GM21825 (cell line): ENCODE data around the gene PTPN18.
"Not testable (repeated sequence)": the region's sequence is repeated elsewhere in the genome, so short reads cannot be mapped to it uniquely, and the experiment has no call there.

ENCODE experiments used
- ATAC-seq: cut with Tn5 transposase; IDR thresholded peaks from one replicate; pipeline ENCODE4 v1.9.1; 2021; ENCODE audit warnings: mild to moderate bottlenecking, moderate library complexity; ENCODE audit not compliant: unreplicated experiment

Gene PTPN18

DNA sequence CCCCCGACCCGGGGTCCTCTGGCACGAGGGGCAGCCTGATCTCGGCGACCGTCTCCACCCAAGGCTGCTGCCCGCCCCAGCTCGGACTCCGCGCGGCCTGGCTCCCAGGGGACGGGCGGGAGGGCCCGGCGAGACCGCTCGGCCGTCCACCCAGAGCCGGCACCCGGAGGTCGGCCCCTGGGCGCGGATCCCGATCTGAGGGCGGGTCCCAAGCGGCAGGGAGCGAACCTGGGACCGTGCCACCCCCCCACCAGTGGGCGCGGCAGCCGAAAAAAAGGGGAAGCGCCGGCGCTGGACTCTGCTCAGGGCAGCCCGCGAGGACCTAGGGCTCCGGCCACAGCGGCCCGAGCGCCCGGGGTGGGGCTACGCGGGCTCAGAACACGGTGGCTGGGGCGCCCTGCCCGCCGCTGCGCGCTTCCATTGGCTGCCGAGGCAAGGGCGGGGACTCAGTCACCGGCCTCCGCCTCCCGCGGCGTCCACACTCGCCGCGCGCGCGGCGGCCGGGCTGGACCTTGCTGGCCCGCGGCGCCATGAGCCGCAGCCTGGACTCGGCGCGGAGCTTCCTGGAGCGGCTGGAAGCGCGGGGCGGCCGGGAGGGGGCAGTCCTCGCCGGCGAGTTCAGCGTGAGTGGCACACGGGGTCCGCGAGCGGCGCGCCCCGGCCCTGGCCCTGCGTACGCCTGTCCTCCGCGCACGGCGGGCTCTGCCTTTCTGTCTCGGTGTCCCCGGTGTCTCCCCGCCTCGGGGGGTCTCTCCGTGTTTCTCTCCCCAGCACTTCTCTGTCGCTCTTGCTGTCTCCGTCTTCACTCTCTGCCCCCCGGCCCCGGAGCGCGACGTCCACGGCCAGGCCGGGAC is at the start of gene PTPN18:
Gene PTPN18, plus strand, starts transcription at position 479 of the 854 bp plus-strand sequence. Its CDS starts 52 bp downstream, at position 531.
- ATAC-seq: peak; percentile 89

DNA sequence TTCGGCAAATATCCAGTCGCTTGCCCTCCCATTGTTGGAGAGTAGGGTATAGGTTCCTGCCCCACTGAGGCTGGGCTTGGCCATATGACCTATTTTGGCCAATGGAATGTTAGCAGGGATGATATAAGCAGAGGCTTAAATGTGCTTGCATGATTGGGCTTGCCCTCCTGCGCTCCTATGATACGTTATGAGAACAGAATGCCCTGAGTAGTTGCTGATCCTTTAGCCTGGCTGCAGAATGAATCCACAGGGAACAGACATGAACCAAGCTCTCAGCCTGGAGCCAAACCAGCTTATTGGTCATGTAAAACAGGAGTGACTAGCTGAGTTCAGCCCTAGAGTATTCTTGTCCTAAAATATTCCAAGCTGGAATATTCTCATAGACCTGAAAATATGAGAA is 48.0 kb upstream of the PTPN18 start:
- no peak for ATAC-seq

GRCh38 chr2:130310881-130311280 is 45.0 kb upstream of the PTPN18 start:
- ATAC-seq: no peak

DNA sequence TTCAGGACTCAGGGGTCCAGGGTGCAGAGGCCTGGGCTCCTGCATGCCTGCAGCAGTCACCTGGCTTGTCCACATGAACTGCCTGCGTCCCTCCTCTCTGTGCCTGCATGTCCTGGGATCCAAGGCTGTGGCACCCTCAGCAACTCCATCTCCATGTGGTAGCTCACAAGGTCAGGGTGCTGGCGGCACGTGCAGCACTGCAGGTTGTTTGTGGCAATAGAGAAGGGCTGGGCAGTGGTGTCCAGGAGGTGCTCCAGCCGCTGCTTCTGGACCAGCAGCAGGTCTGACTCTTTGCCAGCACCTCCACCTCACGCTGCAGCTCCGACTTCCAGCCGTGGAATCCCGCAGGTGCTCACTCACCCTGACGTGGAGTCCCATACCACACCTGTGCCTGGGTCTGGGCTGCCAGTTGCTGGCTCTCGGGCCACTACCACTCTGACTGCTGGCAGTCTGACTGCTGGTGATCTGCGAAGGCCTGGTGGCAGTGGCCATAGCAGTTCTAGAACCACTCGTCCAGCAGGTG is 42.0 kb upstream of the PTPN18 start:
- ATAC-seq: no peak

GRCh38 chr2:130314377-130314776 is 41.5 kb upstream of the PTPN18 start:
- no peak for ATAC-seq

GRCh38 chr2:130316596-130316995 is 39.3 kb upstream of the PTPN18 start:
- no peak for ATAC-seq

GRCh38 chr2:130318906-130319305 is 37.0 kb upstream of the PTPN18 start:
- no peak for ATAC-seq

GRCh38 chr2:130319536-130319935 is 36.3 kb upstream of the PTPN18 start:
- ATAC-seq: no peak

- ATAC-seq: no peak
Observed at GRCh38 chr2:130327703-130328527, 27.9 kb upstream of the PTPN18 start.

GRCh38 chr2:130328710-130329109 is 27.1 kb upstream of the PTPN18 start:
- no peak for ATAC-seq

- peak; percentile 78 for ATAC-seq
Observed at GRCh38 chr2:130332271-130333073, 23.4 kb upstream of the PTPN18 start.

DNA sequence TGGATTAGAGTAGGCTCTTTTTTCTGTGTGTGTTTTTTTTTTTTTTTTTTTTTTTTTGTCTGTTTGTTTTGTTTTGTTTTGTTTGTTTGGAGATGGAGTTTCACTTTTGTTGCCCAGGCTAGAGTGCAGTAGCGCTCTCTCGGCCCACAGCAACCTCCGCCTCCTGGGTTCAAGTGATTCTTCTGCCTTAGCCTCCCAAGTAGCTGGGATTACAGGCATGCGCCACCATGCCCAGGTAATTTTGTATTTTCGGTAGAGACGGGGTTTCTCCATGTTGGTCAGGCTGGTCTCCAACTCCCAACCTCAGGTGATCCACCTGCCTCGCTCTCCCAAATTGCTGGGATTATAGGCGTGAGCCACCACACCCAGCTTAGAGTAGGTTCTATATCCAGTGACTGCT is 22.6 kb upstream of the PTPN18 start:
- not testable (repeated sequence) for ATAC-seq

DNA sequence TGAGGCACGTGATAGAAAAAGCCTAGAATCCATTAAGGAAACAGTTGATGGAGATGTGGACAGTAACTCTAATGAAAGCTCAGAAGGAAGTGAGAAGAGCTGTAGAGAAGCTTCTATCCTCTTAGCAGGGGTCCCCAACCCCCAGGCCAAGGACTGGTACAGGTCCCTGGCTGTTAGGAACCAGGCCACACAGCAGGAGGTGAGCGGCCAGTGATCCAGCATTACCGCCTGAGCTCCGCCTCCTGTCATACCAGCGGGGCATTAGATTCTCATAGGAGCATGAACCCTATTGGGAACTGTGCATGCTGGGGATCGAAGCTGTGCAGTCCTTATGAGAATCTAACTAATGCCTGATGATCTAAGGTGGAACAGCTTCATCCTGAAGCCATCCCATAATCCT is 21.8 kb upstream of the PTPN18 start:
- ATAC-seq: no peak

DNA sequence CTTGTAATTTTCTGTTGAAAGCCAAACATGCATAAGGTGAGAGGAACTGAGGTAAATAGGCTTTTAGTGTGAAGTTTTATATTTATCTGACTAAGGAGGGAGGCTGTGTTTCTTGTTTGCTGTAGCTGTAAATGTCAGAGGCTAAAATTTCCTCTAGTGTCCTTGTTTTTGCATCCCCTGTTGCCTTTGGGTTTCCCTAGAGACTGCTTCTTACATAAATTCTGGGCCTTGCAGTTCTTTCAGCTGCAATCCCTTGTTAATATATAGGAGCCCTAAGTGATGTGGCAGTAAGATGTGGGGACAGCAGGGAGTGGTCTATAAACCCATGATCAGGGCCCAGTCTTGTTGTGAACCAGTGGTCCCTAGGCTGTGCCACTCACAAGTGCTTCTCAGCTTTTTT is 20.6 kb upstream of the PTPN18 start:
- no peak for ATAC-seq

- ATAC-seq: no peak
Observed at GRCh38 chr2:130336150-130336876, 19.5 kb upstream of the PTPN18 start.

DNA sequence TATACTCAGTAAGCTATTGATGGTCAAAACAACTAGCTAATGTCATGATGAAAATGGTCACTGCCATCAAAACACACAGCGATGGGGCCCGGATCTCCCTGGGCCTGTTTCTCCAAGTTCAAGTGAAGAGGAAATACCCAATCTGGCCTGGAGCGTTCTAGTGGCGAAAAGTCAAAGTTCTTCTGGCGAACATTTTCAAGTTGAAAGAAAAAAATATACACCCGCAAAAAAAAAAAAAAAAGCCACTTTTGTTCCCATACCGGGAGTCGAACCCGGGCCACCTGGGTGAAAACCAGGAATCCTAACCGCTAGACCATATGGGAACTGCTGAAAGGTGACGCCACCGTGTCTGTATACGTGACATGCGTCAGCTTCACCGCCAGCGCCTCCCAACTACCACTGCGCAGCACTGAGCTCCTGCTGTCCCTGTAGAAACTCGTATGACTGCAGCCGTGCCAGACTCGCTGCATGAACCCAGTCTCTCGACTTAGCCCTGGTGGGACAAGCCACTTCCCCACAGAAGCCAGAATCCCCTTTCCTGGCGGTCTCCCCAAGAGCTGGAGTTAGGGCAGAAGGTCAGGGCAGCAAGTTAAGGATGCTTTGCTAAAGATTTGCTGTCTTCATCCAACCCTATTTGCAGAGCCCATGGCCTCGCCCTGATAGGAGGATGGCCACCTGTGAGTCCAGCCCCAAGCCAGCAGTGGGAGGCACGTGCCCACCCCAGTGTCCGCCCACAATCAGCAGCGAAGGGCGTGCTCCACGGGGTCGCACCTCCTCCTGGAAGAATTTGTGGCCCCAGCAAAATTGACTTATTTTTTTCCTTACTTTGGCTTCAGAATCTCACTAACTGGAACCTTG is 18.8 kb upstream of the PTPN18 start:
- ATAC-seq: no peak

GRCh38 chr2:130337735-130338325 is 18.0 kb upstream of the PTPN18 start:
- no peak for ATAC-seq

- ATAC-seq: no peak
Observed at GRCh38 chr2:130338793-130339345, 17.0 kb upstream of the PTPN18 start.
